HepG2 (cell line): ENCODE data around the gene CPEB2. TPM values are rescaled to one million over a fixed set of nuclear protein-coding genes. Genes with fewer than 3 reads are reported as not detected.

ENCODE experiments used
- ATAC-seq: fragments of 200-7000 bp; cut with Tn5 transposase; 3 replicates; pipeline ENCODE4 v1.9.1; 2020; ENCODE audit warnings: mild to moderate bottlenecking, moderate library complexity
- BruUV-seq: library from RNA; stranded (reverse); fragments of 400-500 nt; replicated peaks from 2 replicates; lab custom pipeline; 2021; lab: Mats Ljungman, UMichigan
- CTCF ChIA-PET: fragments of 300-600 bp; formaldehyde crosslinking; extraction: SDS; loops from one replicate; lab custom pipeline; 2021; ENCODE audit warnings: low total read pairs, inconsistent platforms, low intra/inter-chr PET ratio; lab: Yijun Ruan, JAX
- POLR2A ChIA-PET: fragments of 350-600 bp; sonication (Branson Sonifier 250); formaldehyde crosslinking; loops from one replicate; lab custom pipeline; 2020; ENCODE audit warnings: antibody characterized with exemption, inconsistent platforms; lab: Yijun Ruan, JAX
- DNase-seq: peaks from one replicate; pipeline ENCODE4 v3.0.0-alpha.2; 2015; ENCODE audit warnings: low spot score
- FAIRE-seq: peaks from 3 replicates; lab custom pipeline; 2011; peaks lifted over from hg19 to GRCh38; lab: Jason Lieb, UNC
- H2AFZ ChIP-seq: one replicate; pipeline ENCODE4 v1.6.1; 2011; ENCODE audit warnings: low read length, inconsistent platforms
- H3K27ac ChIP-seq: fragments of 300-600 bp; 3 replicates; pipeline ENCODE4 v1.8.0; 2011; ENCODE audit warnings: mixed run types, mild to moderate bottlenecking, mixed read lengths, low read length, inconsistent platforms; ENCODE audit not compliant: insufficient read depth; ENCODE audit errors: extremely low read length
- H3K27me3 ChIP-seq, 2 experiments: fragments of 200-600 bp in 1 of 2; 2 replicates in 1 of 2; 3 replicates in 1 of 2; pipeline versions ENCODE4 v1.6.0 to v1.8.0; 2011; ENCODE audit warnings: low read length in 2 of 2, mild to moderate bottlenecking in 2 of 2, moderate library complexity in 2 of 2, inconsistent platforms in 1 of 2; ENCODE audit not compliant: insufficient read depth in 2 of 2, control insufficient read depth in 1 of 2
- H3K36me3 ChIP-seq, 2 experiments: fragments of 200-600 bp in 1 of 2; replicated peaks in 1 of 2; 2 replicates in 1 of 2; 3 replicates in 1 of 2; pipeline versions ENCODE4 v1.5.1 to v1.8.0; 2011; ENCODE audit warnings: low read length in 2 of 2, inconsistent platforms in 1 of 2; ENCODE audit not compliant: insufficient read depth in 2 of 2, control insufficient read depth in 1 of 2
- H3K4me1 ChIP-seq: 2 replicates; pipeline ENCODE4 v1.5.1; 2012; ENCODE audit warnings: low read length, inconsistent platforms; ENCODE audit not compliant: insufficient read depth
- H3K4me2 ChIP-seq: 2 replicates; pipeline ENCODE4 v1.6.0; 2011; ENCODE audit warnings: low read depth, low read length, inconsistent platforms
- H3K4me3 ChIP-seq, 3 experiments: fragments of 200-600 bp in 1 of 3; sonication (generic), shearing (Covaris generic) in 1 of 3; replicated peaks in 1 of 3; 2 replicates each; pipeline ENCODE4 v1.5.1; 2011 to 2016; ENCODE audit warnings: low read length in 3 of 3, inconsistent platforms in 2 of 3, low read depth in 2 of 3, mild to moderate bottlenecking in 2 of 3, control low read depth in 1 of 3, mixed read lengths in 1 of 3; ENCODE audit not compliant: insufficient read depth in 1 of 3
- H3K79me2 ChIP-seq: one replicate; pipeline ENCODE4 v1.6.1; 2011; ENCODE audit warnings: low read length, inconsistent platforms; ENCODE audit not compliant: insufficient read depth
- H3K9ac ChIP-seq: 2 replicates; pipeline ENCODE4 v1.6.0; 2011; ENCODE audit warnings: mild to moderate bottlenecking, low read depth, low read length, inconsistent platforms; ENCODE audit not compliant: insufficient read depth
- H3K9me3 ChIP-seq: 2 replicates; pipeline ENCODE4 v1.5.1; 2012; ENCODE audit warnings: mild to moderate bottlenecking, low read length
- H4K20me1 ChIP-seq: 2 replicates; pipeline ENCODE4 v1.6.0; 2011; ENCODE audit warnings: inconsistent platforms, mild to moderate bottlenecking, low read length, moderate library complexity; ENCODE audit not compliant: insufficient read depth
- MAFF ChIP-seq: IDR thresholded peaks from 2 replicates; pipeline ENCODE4 v1.6.1; 2011; ENCODE audit warnings: low read depth, low read length, improper control_type of control experiment
- PTBP1 ChIP-seq: fragments of 200-400 bp; formaldehyde crosslinking; IDR thresholded peaks from 2 replicates; pipeline ENCODE4 v1.6.1; 2018; ENCODE audit warnings: low read length, low read depth; ENCODE audit not compliant: poor library complexity, severe bottlenecking
- REPIN1 ChIP-seq: sonication (generic); formaldehyde crosslinking; IDR thresholded peaks from 2 replicates; pipeline ENCODE4 v1.8.0; 2022; ENCODE audit warnings: missing genetic modification reagents, low read depth, mild to moderate bottlenecking, borderline replicate concordance
- ZFP90 ChIP-seq: sonication (generic); formaldehyde crosslinking; IDR thresholded peaks from 2 replicates; pipeline ENCODE4 v1.8.0; 2022; ENCODE audit warnings: missing genetic modification reagents, mild to moderate bottlenecking, inconsistent platforms, borderline replicate concordance
- ZNF296 ChIP-seq: sonication (generic); formaldehyde crosslinking; conservative IDR thresholded peaks from 2 replicates; pipeline ENCODE4 v1.5.0; 2020; ENCODE audit warnings: mild to moderate bottlenecking, missing genetic modification reagents
- ZNF629 ChIP-seq: sonication (generic); formaldehyde crosslinking; conservative IDR thresholded peaks from 2 replicates; pipeline ENCODE4 v1.5.0; 2020; ENCODE audit warnings: missing genetic modification reagents
- ZNF776 ChIP-seq: sonication (generic); formaldehyde crosslinking; IDR thresholded peaks from 2 replicates; pipeline ENCODE4 v1.4.0; 2020; ENCODE audit warnings: mild to moderate bottlenecking, missing genetic modification reagents
- WGBS: methylation state at CpG from one replicate; pipeline ENCODE4 v1.1.6; 2017; ENCODE audit warnings: low lambda C conversion rate; 5-methylcytosine and 5-hydroxymethylcytosine counted together
- in situ Hi-C: cut with HindIII; loops from 2 replicates; pipeline ENCODE4 v1.10.0; 2017; ENCODE audit warnings: low pct_unique_long_range_greater_than_20kb; ENCODE audit not compliant: extremely low pct_ligation_motif_present
- intact Hi-C: fragments of 100-400 bp; cut with micrococcal nuclease; formaldehyde crosslinking; loops from one replicate; pipeline ENCODE4 v1.10.0; 2022; ENCODE audit not compliant: unreplicated experiment
- polyA plus RNA-seq, 8 experiments: library from polyadenylated mRNA; depleted of rRNA in 3 of 8; stranded (reverse) in 7 of 8; unstranded in 1 of 8; fragments of >200 nt; fragmentation: Illumina TruSeq in 4 of 8; extraction: Trizol in 4 of 8; gene quantifications; 2 replicates each; pipeline versions ENCODE4 v1.2.1 to v1.2.3, GENCODE V29; 2011 to 2016; ENCODE audit warnings: low read depth in 4 of 8, missing spikeins in 1 of 8, mixed read lengths in 1 of 8; ENCODE audit not compliant: insufficient read depth in 1 of 8
- total RNA-seq, 5 experiments: library from RNA; depleted of rRNA; stranded (reverse); fragments of >200 nt; fragmentation: Illumina TruSeq; extraction: Trizol; gene quantifications; 2 replicates each; pipeline ENCODE4 v1.2.3, GENCODE V29; 2016; ENCODE audit warnings: low read depth in 1 of 5
- TF ChIP-seq, protein P1 (sequence below): sonication (generic); formaldehyde crosslinking; IDR thresholded peaks from 2 replicates; pipeline ENCODE4 v1.8.0; 2023; ENCODE audit warnings: mild to moderate bottlenecking, missing genetic modification reagents
- TF ChIP-seq, protein P2 (sequence below): sonication (generic); formaldehyde crosslinking; IDR thresholded peaks from 2 replicates; pipeline ENCODE4 v1.4.0; 2020; ENCODE audit warnings: missing genetic modification reagents
- TF ChIP-seq, protein P3 (sequence below): sonication (generic); formaldehyde crosslinking; IDR thresholded peaks from 2 replicates; pipeline ENCODE4 v1.5.0; 2020; ENCODE audit warnings: mild to moderate bottlenecking, missing genetic modification reagents
- TF ChIP-seq, protein P4 (sequence below): sonication (generic); formaldehyde crosslinking; IDR thresholded peaks from 2 replicates; pipeline ENCODE4 v1.5.1; 2020; ENCODE audit warnings: mild to moderate bottlenecking, missing genetic modification reagents, moderate library complexity
- TF ChIP-seq, protein P5 (sequence below): sonication (generic); formaldehyde crosslinking; IDR thresholded peaks from 2 replicates; pipeline ENCODE4 v1.4.0; 2020; ENCODE audit warnings: missing genetic modification reagents, borderline replicate concordance

Gene CPEB2
- total and polyA plus RNA-seq, 2 of the 13 experiments (the other 11 are each of a cell fraction or from before 2014, with no cell fraction given), result 2.0 to 2.5 TPM

DNA sequence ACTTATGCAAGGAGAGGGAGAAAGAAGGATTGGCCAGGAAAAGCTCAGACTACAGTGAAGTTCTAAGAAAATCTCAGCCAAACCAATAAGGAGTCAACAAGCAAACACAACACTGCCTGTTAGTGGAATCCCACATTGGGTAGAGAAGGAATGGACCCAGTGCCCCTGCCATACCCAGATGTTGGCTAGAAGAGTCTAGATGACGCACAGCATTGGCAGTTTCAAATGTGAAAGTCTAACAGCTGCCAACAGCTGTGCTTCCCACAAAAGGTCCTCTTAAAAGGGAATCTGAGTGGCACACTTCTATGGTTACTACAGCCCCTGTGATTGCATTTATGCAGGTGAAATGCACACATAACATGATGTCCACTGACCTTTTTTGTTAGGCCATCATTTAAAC, 37.2 kb upstream of the CPEB2 start:
- BruUV-seq, result no TSS peak
- Histone ChIP-seq H3K4me2 (no peak overlapping the region), H3K4me1 (no peaks in the 10 kb centered on the region), H2AFZ (no peak overlapping the region), H3K36me3 (no peaks in the 10 kb centered on the region), H3K27me3 (no peaks in the 10 kb centered on the region; a peak in 1 of 5 replicates), H3K9me3 (no peaks in the 10 kb centered on the region), H4K20me1 (no peaks in the 10 kb centered on the region), H3K4me3 (no peak overlapping the region), H3K79me2 (no peaks in the 10 kb centered on the region), H3K9ac (no peak overlapping the region), H3K27ac (no peak overlapping the region)
- TF ChIP-seq ZNF776 (CRISPR knock-in tag), result no peak
- TF ChIP-seq, protein P1, sequence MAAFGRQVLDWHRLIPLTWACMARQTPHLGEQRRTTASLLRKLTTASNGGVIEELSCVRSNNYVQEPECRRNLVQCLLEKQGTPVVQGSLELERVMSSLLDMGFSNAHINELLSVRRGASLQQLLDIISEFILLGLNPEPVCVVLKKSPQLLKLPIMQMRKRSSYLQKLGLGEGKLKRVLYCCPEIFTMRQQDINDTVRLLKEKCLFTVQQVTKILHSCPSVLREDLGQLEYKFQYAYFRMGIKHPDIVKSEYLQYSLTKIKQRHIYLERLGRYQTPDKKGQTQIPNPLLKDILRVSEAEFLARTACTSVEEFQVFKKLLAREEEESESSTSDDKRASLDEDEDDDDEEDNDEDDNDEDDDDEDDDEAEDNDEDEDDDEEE (CRISPR knock-in tag), result no peak
- TF ChIP-seq PTBP1, result no peak
- no peak for TF ChIP-seq MAFF
- TF ChIP-seq, protein P2, sequence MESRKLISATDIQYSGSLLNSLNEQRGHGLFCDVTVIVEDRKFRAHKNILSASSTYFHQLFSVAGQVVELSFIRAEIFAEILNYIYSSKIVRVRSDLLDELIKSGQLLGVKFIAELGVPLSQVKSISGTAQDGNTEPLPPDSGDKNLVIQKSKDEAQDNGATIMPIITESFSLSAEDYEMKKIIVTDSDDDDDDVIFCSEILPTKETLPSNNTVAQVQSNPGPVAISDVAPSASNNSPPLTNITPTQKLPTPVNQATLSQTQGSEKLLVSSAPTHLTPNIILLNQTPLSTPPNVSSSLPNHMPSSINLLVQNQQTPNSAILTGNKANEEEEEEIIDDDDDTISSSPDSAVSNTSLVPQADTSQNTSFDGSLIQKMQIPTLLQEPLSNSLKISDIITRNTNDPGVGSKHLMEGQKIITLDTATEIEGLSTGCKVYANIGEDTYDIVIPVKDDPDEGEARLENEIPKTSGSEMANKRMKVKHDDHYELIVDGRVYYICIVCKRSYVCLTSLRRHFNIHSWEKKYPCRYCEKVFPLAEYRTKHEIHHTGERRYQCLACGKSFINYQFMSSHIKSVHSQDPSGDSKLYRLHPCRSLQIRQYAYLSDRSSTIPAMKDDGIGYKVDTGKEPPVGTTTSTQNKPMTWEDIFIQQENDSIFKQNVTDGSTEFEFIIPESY (CRISPR knock-in tag), result no peak
- TF ChIP-seq, protein P3, sequence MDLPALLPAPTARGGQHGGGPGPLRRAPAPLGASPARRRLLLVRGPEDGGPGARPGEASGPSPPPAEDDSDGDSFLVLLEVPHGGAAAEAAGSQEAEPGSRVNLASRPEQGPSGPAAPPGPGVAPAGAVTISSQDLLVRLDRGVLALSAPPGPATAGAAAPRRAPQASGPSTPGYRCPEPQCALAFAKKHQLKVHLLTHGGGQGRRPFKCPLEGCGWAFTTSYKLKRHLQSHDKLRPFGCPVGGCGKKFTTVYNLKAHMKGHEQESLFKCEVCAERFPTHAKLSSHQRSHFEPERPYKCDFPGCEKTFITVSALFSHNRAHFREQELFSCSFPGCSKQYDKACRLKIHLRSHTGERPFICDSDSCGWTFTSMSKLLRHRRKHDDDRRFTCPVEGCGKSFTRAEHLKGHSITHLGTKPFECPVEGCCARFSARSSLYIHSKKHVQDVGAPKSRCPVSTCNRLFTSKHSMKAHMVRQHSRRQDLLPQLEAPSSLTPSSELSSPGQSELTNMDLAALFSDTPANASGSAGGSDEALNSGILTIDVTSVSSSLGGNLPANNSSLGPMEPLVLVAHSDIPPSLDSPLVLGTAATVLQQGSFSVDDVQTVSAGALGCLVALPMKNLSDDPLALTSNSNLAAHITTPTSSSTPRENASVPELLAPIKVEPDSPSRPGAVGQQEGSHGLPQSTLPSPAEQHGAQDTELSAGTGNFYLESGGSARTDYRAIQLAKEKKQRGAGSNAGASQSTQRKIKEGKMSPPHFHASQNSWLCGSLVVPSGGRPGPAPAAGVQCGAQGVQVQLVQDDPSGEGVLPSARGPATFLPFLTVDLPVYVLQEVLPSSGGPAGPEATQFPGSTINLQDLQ (CRISPR knock-in tag), result no peak
- TF ChIP-seq, protein P4, sequence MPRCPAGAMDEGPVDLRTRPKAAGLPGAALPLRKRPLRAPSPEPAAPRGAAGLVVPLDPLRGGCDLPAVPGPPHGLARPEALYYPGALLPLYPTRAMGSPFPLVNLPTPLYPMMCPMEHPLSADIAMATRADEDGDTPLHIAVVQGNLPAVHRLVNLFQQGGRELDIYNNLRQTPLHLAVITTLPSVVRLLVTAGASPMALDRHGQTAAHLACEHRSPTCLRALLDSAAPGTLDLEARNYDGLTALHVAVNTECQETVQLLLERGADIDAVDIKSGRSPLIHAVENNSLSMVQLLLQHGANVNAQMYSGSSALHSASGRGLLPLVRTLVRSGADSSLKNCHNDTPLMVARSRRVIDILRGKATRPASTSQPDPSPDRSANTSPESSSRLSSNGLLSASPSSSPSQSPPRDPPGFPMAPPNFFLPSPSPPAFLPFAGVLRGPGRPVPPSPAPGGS (CRISPR knock-in tag), result no peak
- no peak for TF ChIP-seq ZNF296 (CRISPR knock-in tag)
- TF ChIP-seq ZFP90 (CRISPR knock-in tag), result no peak
- TF ChIP-seq ZNF629, result no peak
- no peak for TF ChIP-seq REPIN1 (CRISPR knock-in tag)
- TF ChIP-seq, protein P5, sequence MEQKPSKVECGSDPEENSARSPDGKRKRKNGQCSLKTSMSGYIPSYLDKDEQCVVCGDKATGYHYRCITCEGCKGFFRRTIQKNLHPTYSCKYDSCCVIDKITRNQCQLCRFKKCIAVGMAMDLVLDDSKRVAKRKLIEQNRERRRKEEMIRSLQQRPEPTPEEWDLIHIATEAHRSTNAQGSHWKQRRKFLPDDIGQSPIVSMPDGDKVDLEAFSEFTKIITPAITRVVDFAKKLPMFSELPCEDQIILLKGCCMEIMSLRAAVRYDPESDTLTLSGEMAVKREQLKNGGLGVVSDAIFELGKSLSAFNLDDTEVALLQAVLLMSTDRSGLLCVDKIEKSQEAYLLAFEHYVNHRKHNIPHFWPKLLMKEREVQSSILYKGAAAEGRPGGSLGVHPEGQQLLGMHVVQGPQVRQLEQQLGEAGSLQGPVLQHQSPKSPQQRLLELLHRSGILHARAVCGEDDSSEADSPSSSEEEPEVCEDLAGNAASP (CRISPR knock-in tag), result no peak
- ChIA-PET CTCF (no interaction called here), POLR2A (no interaction called here)
- no peak for FAIRE-seq
- no peak for ATAC-seq
- in situ Hi-C loops, result no loop called here
- no peak for DNase-seq
- 0% methylated on average over 1 of the region's 1 CpG for WGBS
- intact Hi-C loops, result no loop called here
